Measurements from ENCODE around the gene RC3H1.
A peak's percentile ranks its signal among the peaks of the same experiment; 100 is the strongest.

Gene RC3H1

GRCh38 chr1:174023440-174023839, 1.3 kb upstream of the RC3H1 start:
- no peak for TF ChIP-seq TAF1 (IDR thresholded peaks at IDR 0.05; ENCODE audit: borderline replicate concordance, insufficient read depth, low read length)
- no peak for TF ChIP-seq POLR2AphosphoS5 (IDR thresholded peaks at IDR 0.05; ENCODE audit: low read depth, low read length)
- no peak for TF ChIP-seq FOXP2 (optimal IDR thresholded peaks at IDR 0.05; ENCODE audit: borderline replicate concordance, extremely low read depth, extremely low read length, insufficient read depth)
- no peak for TF ChIP-seq SIN3A (IDR thresholded peaks at IDR 0.05; ENCODE audit: borderline replicate concordance, insufficient read depth, low read length)
- no peak for TF ChIP-seq REST (IDR thresholded peaks at IDR 0.05; ENCODE audit: insufficient read depth in 1 of 2, low read depth in 2 of 2, low read length in 2 of 2)

- TF ChIP-seq SIN3A (IDR thresholded peaks at IDR 0.05; ENCODE audit: borderline replicate concordance, insufficient read depth, low read length) = no peak
- no peak for TF ChIP-seq POLR2AphosphoS5 (IDR thresholded peaks at IDR 0.05; ENCODE audit: low read depth, low read length)
- TF ChIP-seq REST (IDR thresholded peaks at IDR 0.05; ENCODE audit: insufficient read depth in 1 of 2, low read depth in 2 of 2, low read length in 2 of 2) = no peak
- no peak for TF ChIP-seq TAF1 (IDR thresholded peaks at IDR 0.05; ENCODE audit: borderline replicate concordance, insufficient read depth, low read length)
- no peak for TF ChIP-seq FOXP2 (optimal IDR thresholded peaks at IDR 0.05; ENCODE audit: borderline replicate concordance, extremely low read depth, extremely low read length, insufficient read depth)
Measured at GRCh38 chr1:174022976-174023277, 770 bp upstream of the RC3H1 start.

GRCh38 chr1:174021591-174022079, 522 bp downstream of the RC3H1 start:
- TF ChIP-seq SIN3A (IDR thresholded peaks at IDR 0.05; ENCODE audit: borderline replicate concordance, insufficient read depth, low read length) = no peak
- TF ChIP-seq TAF1 (IDR thresholded peaks at IDR 0.05; ENCODE audit: borderline replicate concordance, insufficient read depth, low read length) = no peak
- TF ChIP-seq REST (IDR thresholded peaks at IDR 0.05; ENCODE audit: insufficient read depth in 1 of 2, low read depth in 2 of 2, low read length in 2 of 2) = no peak
- TF ChIP-seq FOXP2 (optimal IDR thresholded peaks at IDR 0.05; ENCODE audit: borderline replicate concordance, extremely low read depth, extremely low read length, insufficient read depth) = peak; percentile 13

DNA sequence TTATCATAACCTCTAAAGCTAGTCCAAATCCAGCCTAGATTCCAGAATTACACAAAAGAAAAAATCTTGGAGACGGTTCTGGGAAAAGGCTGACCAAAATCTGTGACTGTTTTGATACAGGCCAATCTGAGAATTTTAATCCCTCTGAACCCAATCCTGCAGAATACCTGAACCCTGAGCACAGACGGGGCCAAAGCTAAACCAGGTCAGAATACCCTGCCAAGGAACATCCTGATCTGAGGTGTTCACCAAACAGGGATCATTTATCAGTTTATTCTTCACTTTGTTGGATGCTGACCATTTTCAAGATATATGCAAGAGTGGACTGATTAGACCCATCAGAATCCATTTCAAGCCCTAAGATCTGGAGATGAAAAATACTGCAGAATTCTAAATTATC, 3.6 kb downstream of the RC3H1 start:
- TF ChIP-seq SIN3A (IDR thresholded peaks at IDR 0.05; ENCODE audit: borderline replicate concordance, insufficient read depth, low read length) (no peak), REST (IDR thresholded peaks at IDR 0.05; ENCODE audit: insufficient read depth in 1 of 2, low read depth in 2 of 2, low read length in 2 of 2) (no peak), FOXP2 (optimal IDR thresholded peaks at IDR 0.05; ENCODE audit: borderline replicate concordance, extremely low read depth, extremely low read length, insufficient read depth) (no peak), POLR2AphosphoS5 (IDR thresholded peaks at IDR 0.05; ENCODE audit: low read depth, low read length) (no peak)

All from PFSK-1 (cell line).